ENCODE data around the gene GGTLC1.
"Not testable (repeated sequence)": the region's sequence is repeated elsewhere in the genome, so short reads cannot be mapped to it uniquely, and the experiment has no call there.

Gene GGTLC1

GRCh38 chr20:23994001-23994633 is 5.5 kb upstream of the GGTLC1 start:
- DNase-seq: not testable (repeated sequence)

GRCh38 chr20:23993440-23993839 is 4.9 kb upstream of the GGTLC1 start:
- DNase-seq: not testable (repeated sequence)

DNA sequence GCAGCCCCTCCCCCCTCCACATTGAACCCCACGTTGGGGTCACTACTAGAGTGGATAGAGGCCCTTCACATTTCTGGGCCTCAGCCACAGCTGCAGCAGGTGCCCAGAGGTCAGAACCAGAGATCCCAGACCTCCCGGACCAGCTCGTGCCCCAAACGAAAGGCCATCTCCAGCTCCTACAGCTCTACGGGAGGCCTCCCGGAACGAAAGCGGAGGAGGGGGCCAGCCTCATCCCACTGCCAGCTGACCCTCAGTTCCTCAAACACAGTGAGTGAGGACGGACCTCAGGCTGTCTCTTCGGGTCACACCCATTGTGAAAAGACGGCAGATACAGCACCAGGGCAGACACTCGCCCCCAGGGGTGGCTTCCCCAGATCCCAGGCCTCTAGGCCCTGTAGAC is 1.7 kb upstream of the GGTLC1 start:
- not testable (repeated sequence) for DNase-seq

- not testable (repeated sequence) for DNase-seq
These were observed 387 bp upstream of the GGTLC1 start for GRCh38 chr20:23988966-23989365.

DNA sequence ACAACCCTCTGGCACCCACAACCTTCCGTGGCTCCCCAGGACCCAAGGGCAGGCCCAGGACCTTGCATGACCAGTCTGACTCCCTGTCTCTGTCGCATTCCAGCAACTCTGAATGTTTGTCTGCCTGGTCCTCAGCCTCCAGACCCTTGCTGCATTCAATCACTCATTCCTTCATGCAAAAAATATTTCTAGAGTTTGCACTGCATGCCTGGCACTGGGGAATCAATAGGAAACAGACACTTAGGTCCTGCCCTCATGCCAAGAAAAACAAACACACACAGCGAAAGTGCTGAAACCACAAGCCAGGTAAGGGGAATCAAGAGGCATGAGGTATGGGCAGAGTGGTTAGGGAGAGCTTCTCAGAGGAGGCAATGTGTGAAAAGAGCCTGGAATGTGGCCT is 1.9 kb downstream of the GGTLC1 start:
- DNase-seq: not testable (repeated sequence)

- not testable (repeated sequence) for DNase-seq
These were observed 2.3 kb downstream of the GGTLC1 start for GRCh38 chr20:23986310-23986709.

DNA sequence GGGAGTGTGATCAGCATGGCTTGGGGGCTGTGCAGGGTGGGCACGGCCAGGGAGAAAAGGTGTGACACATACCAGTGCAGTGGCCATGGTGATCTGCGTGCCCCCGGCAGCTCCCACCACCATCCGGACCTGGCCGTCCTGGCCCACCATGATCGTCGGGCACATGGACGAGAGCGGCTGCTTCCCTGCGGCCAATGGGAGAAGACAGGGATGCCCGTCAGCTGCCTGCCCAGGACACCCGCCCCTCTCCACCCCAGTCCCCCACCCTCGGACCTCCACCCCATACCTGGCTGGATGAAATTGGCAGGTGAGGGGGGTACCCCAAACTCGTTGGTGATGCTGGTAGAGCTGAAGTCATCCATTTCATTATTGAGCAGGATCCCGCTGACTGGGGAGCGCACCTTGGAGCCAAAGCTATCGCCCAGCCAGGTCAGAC is 2.8 kb downstream of the GGTLC1 start:
- not testable (repeated sequence) for DNase-seq

GRCh38 chr20:23985066-23985789 is 3.4 kb downstream of the GGTLC1 start:
- DNase-seq: not testable (repeated sequence)

DNA sequence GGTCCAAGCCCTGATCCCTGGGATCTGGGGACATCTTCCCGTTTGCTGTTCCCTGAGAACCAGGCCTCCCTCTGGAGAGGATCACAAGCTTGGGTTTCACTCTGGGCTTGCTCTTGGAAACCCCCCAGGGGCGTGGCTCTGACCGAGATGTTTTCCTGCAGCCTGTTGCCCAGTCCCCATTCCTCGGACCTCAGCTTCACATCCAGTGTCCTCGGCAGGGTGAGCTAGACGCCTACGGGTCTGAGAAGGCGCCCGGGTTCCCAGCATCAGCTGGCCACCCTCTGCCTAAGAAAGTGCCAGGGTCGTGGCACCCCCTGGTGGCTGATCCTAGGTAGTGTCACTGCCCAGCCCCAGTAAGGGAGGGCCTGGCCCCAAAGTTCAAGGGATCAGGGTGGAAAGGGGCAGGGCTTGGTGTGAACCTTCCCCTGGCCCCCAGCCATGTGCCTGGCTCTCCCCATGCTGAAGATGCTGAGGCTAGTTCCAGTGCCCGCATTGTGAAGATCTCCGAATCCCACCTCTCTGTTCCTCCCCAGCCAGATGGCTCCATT is 4.0 kb downstream of the GGTLC1 start:
- not testable (repeated sequence) for DNase-seq

GRCh38 chr20:23982112-23983018 is 6.2 kb downstream of the GGTLC1 start:
- DNase-seq: not testable (repeated sequence)

GRCh38 chr20:23981526-23981925 is 7.1 kb downstream of the GGTLC1 start:
- DNase-seq: not testable (repeated sequence)

GRCh38 chr20:23981014-23981413 is 7.6 kb downstream of the GGTLC1 start:
- DNase-seq: not testable (repeated sequence)

GRCh38 chr20:23979899-23980811 is 8.4 kb downstream of the GGTLC1 start:
- DNase-seq: not testable (repeated sequence)

GRCh38 chr20:23979380-23979779 is 9.2 kb downstream of the GGTLC1 start:
- not testable (repeated sequence) for DNase-seq

- DNase-seq: not testable (repeated sequence)
These were observed 10.1 kb downstream of the GGTLC1 start for GRCh38 chr20:23978457-23978856.

GRCh38 chr20:23974966-23975365 is 13.6 kb downstream of the GGTLC1 start:
- DNase-seq: no peak

- DNase-seq: no peak
These were observed 17.3 kb downstream of the GGTLC1 start for GRCh38 chr20:23971310-23971709.

- DNase-seq: no peak
These were observed 18.5 kb downstream of the GGTLC1 start for GRCh38 chr20:23970049-23970448.

GRCh38 chr20:23967616-23967979 is 21.0 kb downstream of the GGTLC1 start:
- DNase-seq: no peak

DNA sequence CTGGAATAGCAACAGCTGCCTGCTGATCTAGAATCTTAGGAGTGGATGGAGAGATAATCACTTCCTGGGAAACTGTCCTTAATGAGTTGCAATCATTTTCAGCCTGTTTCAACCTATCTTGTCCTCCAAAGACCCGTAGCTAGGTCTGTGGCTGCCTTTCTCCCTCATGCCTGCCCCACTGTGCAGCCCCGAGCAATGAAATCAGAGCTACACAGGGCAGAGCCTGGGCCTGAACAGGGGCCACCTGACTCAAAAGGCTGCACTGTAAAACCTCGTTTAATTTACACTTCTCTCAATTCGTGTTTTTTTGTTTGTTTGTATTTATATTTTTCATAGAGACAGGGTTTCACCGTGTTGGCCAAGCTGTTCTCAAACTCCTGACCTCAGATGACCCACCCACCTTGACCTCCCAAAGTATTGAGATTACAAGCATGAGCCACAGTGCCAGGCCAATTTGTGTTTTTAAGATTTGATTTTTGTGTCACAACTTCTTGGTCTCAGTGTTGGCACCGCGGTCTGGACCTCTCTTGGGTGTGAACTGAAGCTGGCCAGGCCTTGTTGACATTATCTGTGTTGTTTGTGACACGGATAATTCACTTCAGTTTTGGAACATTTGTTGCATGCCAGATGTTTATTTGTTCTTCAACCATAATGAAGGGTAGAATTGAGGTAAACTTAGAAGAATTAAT is 21.5 kb downstream of the GGTLC1 start:
- DNase-seq: no peak

DNA sequence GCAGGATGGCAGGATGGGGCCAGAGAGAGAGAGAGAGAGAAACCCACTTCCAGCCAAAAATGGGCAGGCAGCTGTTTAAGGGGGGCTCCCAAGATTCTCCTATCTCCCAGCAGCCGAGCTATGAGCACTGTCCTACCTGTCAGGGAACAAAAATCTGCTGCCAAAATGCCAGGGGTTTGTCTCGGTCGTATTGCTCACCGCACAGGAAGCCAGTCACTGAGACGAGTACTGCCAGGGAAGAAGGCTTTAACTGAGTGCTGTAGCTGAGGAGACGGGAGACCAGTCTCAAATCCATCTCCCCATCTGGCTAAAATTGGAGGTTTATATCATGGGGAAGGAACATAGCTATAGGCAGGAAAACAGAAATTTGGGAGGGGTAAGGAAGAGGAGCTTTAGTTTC is 22.3 kb downstream of the GGTLC1 start:
- no peak for DNase-seq

Data from 8988T (cell line).